Vagina (tissue), 2 donors: ENCODE measurements around the gene CNTN5. TPM values are rescaled to one million over a fixed set of nuclear protein-coding genes. Genes with fewer than 3 reads are reported as not detected.

ENCODE experiments used
- DNase-seq, 2 donors: peaks; one replicate each; pipeline ENCODE4 v3.0.0-alpha.2; 2017; ENCODE audit errors: extremely low spot score in 2 of 2
- H3K27ac ChIP-seq: fragments of 200-600 bp; sonication (generic); one replicate; pipeline ENCODE4 v1.5.1; 2019
- H3K27me3 ChIP-seq: fragments of 200-600 bp; sonication (generic); one replicate; pipeline ENCODE4 v1.5.1; 2019
- H3K36me3 ChIP-seq, 2 donors: fragments of 200-600 bp; sonication (generic); one replicate each; pipeline ENCODE4 v1.5.1; 2017 to 2019
- H3K4me1 ChIP-seq: fragments of 200-600 bp; sonication (generic); one replicate; pipeline ENCODE4 v1.5.1; 2019
- H3K4me3 ChIP-seq, 2 donors: fragments of 200-600 bp; sonication (generic); 1 replicate in 1 of 2; 2 replicates in 1 of 2; pipeline ENCODE4 v1.5.1; 2016 to 2019
- H3K9me3 ChIP-seq: fragments of 200-600 bp; sonication (generic); one replicate; pipeline ENCODE4 v1.5.1; 2019
- POLR2A ChIP-seq, 2 donors: fragments of 450-650 bp; IDR thresholded peaks; one replicate each; pipeline ENCODE4 v1.6.1; 2017; ENCODE audit warnings: antibody characterized with exemption in 2 of 2, mild to moderate bottlenecking in 2 of 2, moderate library complexity in 2 of 2
- POLR2AphosphoS5 ChIP-seq, 2 donors: sonication (generic); formaldehyde crosslinking; IDR thresholded peaks; one replicate each; pipeline ENCODE4 v1.9.0; 2017; ENCODE audit warnings: antibody characterized with exemption in 2 of 2, mild to moderate bottlenecking in 2 of 2, low read depth in 1 of 2; ENCODE audit not compliant: insufficient read depth in 1 of 2
- intact Hi-C: fragments of 100-400 bp; cut with DNase I; formaldehyde crosslinking; loops from one replicate; pipeline ENCODE4 v1.15.1; 2023
- total RNA-seq: library from RNA; depleted of rRNA; stranded (reverse); fragments of >200 nt; gene quantifications from one replicate; pipeline ENCODE4 v1.2.3, GENCODE V29; 2016
- TF ChIP-seq, protein P1 (sequence below), 3 experiments: fragments of 450-650 bp in 2 of 3; fragments of 200-600 bp in 1 of 3; sonication (generic) in 1 of 3; IDR thresholded peaks; one replicate each; pipeline ENCODE4 v1.5.1; 2017 to 2019; ENCODE audit warnings: antibody characterized with exemption in 3 of 3, mild to moderate bottlenecking in 2 of 3, moderate library complexity in 2 of 3

Gene CNTN5
- total RNA-seq, 1 donor from 2014 or later: 0.25 TPM

- DNase-seq: no peak
- TF ChIP-seq, protein P1, sequence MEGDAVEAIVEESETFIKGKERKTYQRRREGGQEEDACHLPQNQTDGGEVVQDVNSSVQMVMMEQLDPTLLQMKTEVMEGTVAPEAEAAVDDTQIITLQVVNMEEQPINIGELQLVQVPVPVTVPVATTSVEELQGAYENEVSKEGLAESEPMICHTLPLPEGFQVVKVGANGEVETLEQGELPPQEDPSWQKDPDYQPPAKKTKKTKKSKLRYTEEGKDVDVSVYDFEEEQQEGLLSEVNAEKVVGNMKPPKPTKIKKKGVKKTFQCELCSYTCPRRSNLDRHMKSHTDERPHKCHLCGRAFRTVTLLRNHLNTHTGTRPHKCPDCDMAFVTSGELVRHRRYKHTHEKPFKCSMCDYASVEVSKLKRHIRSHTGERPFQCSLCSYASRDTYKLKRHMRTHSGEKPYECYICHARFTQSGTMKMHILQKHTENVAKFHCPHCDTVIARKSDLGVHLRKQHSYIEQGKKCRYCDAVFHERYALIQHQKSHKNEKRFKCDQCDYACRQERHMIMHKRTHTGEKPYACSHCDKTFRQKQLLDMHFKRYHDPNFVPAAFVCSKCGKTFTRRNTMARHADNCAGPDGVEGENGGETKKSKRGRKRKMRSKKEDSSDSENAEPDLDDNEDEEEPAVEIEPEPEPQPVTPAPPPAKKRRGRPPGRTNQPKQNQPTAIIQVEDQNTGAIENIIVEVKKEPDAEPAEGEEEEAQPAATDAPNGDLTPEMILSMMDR (IDR thresholded peaks at IDR 0.05): no peak
- TF ChIP-seq POLR2AphosphoS5 (IDR thresholded peaks at IDR 0.05; ENCODE audit: insufficient read depth in 1 of 2, low read depth in 1 of 2) (no peak), POLR2A (IDR thresholded peaks at IDR 0.05) (no peak)
Observed at GRCh38 chr11:99932684-99933083, 911.9 kb downstream of the CNTN5 start.

DNA sequence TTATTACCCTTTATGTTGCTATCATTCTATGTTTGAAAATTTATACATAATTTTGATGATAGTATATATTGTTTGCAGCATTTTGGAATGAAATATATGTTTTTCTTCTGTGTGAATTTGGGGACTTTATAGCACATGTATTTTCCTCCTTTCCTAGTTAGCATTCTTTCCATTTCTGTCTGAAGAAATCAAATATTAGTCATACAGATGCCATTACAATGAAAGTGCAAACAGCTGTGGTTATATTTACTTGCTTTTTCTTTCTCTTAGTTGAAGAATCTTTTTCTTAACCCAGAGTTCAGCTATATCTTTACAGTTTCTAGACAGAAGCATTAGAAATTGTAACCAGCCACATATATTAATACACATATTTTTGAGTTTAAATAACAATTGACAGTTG is 913.3 kb downstream of the CNTN5 start:
- Histone ChIP-seq H3K9me3 (no peaks in the 10 kb centered on the region), H3K4me3 (no peak overlapping the region), H3K36me3 (no peaks in the 10 kb centered on the region), H3K27ac (no peak overlapping the region), H3K27me3 (no peaks in the 10 kb centered on the region), H3K4me1 (no peaks in the 10 kb centered on the region)
- DNase-seq: no peak
- TF ChIP-seq, protein P1 (IDR thresholded peaks at IDR 0.05): no peak
- no peak for TF ChIP-seq POLR2A (IDR thresholded peaks at IDR 0.05)
- no peak for TF ChIP-seq POLR2AphosphoS5 (IDR thresholded peaks at IDR 0.05; ENCODE audit: insufficient read depth in 1 of 2, low read depth in 1 of 2)
- intact Hi-C loops: no loop called here

More at GRCh38 chr11:99932684-99933083, 911.9 kb downstream of the CNTN5 start:
- intact Hi-C loops: no loop called here
- no peak overlapping the region for H3K27ac ChIP-seq
- no peaks in the 10 kb centered on the region for H3K27me3 ChIP-seq
- H3K9me3 ChIP-seq: no peaks in the 10 kb centered on the region
- no peak overlapping the region for H3K4me3 ChIP-seq
- H3K36me3 ChIP-seq: no peaks in the 10 kb centered on the region
- H3K4me1 ChIP-seq: no peaks in the 10 kb centered on the region

- intact Hi-C loops: no loop called here
- Histone ChIP-seq H3K9me3 (no peaks in the 10 kb centered on the region), H3K4me3 (no peak overlapping the region), H3K36me3 (no peaks in the 10 kb centered on the region), H3K27me3 (no peaks in the 10 kb centered on the region), H3K4me1 (no peaks in the 10 kb centered on the region), H3K27ac (no peak overlapping the region)
- no peak for DNase-seq
- no peak for TF ChIP-seq POLR2A (IDR thresholded peaks at IDR 0.05)
- TF ChIP-seq POLR2AphosphoS5 (IDR thresholded peaks at IDR 0.05; ENCODE audit: insufficient read depth in 1 of 2, low read depth in 1 of 2): no peak
- TF ChIP-seq, protein P1 (IDR thresholded peaks at IDR 0.05): no peak
Observed at GRCh38 chr11:99937330-99937729, 916.6 kb downstream of the CNTN5 start.

DNA sequence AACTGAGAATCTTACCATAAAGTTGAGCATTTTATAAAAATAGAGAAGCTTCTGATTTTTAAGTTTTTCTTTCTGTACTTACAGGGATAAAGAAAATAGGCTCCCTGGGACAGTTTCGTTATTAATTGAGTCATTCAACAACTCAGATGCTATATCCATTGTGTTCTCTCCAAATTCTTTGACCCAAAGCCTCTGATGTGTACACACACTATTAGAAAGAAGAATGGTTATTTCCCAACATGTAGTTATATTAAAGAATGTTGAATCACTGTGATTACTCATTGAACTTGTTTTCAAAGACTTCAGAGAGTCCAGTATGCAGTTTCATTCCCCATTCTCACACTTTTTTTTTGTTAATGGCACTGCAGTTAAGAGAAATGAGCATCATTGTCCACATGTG is 932.1 kb downstream of the CNTN5 start:
- no peaks in the 10 kb centered on the region for H3K9me3 ChIP-seq
- TF ChIP-seq, protein P1 (IDR thresholded peaks at IDR 0.05): no peak
- no peak for TF ChIP-seq POLR2AphosphoS5 (IDR thresholded peaks at IDR 0.05; ENCODE audit: insufficient read depth in 1 of 2, low read depth in 1 of 2)
- no peak for TF ChIP-seq POLR2A (IDR thresholded peaks at IDR 0.05)
- H3K36me3 ChIP-seq: no peaks in the 10 kb centered on the region
- H3K27me3 ChIP-seq: no peaks in the 10 kb centered on the region
- H3K4me3 ChIP-seq: no peak overlapping the region
- no peak overlapping the region for H3K27ac ChIP-seq
- no peak for DNase-seq
- intact Hi-C loops: no loop called here
- H3K4me1 ChIP-seq: no peaks in the 10 kb centered on the region

DNA sequence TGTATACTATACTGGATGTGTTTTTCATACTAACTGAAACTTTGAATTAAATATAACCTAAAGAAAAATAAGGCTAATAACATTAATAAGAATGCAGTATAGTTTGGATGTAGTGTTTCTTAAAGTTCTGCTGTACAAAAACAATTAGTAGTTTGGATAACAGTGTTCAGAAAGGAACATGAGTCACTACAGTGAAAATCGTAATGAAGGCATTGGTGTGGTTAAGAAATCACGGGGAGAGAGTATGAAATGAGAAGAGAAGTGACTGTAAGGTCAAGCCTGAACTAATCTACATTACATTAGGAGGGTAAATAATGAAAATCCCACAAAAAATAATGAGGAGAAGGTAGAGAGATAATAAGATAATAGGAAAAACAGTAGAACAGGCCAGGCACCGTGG is 939.8 kb downstream of the CNTN5 start:
- Histone ChIP-seq H3K27me3 (no peaks in the 10 kb centered on the region), H3K36me3 (no peaks in the 10 kb centered on the region), H3K9me3 (no peaks in the 10 kb centered on the region), H3K4me3 (no peak overlapping the region), H3K4me1 (no peaks in the 10 kb centered on the region), H3K27ac (no peak overlapping the region)
- TF ChIP-seq, protein P1 (IDR thresholded peaks at IDR 0.05): no peak
- TF ChIP-seq POLR2A (IDR thresholded peaks at IDR 0.05) (no peak), POLR2AphosphoS5 (IDR thresholded peaks at IDR 0.05; ENCODE audit: insufficient read depth in 1 of 2, low read depth in 1 of 2) (no peak)
- no peak for DNase-seq
- intact Hi-C loops: no loop called here
